Astrocyte of the hippocampus (primary cell): ENCODE data around the gene KRT72.
A peak's percentile ranks its signal among the peaks of the same experiment; 100 is the strongest.

Experiments used
- DNase-seq: peaks from one replicate; pipeline ENCODE4 v3.0.0; 2011; ENCODE audit warnings: low read depth, low spot score

The KRT72 gene

DNA sequence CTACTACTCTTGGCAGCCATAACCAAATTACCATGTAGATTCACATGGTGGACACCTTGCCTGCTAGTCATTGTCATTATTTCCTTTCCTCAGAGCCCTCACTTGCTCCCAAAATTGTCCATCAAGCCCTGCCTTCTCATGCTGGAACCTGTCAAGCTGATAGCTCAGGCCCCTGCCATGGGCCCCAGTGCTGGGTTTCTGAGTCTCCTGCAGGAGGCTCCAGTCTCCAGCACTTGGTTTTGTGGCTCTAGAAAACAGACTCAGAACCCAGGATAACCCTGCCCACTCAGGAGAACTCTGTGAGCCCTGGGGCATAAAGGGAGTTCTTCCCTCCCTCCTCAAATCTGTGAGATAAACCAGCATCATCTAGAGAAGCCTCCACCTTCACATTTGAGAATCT, 59.1 kb downstream of the KRT72 start:
- no peak for DNase-seq

DNA sequence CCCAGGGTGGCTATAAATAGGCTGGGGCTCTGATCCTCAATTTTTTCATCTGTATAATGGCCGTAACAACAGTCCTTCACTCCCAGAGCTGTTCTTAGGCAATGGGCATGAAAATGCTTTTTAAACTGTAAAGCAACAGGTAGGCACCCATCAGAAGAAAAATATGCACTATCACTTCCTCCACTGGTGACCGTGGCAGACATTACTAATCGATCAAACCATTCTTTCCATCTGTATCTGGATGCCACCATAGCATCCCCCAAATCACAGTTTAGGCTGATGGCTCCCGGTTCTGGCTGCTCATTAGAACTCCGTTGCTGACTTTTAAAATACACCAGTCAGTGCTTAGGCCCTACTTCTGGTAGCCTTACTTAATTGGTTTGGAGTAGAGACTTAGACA, 59.6 kb downstream of the KRT72 start:
- DNase-seq: no peak

DNA sequence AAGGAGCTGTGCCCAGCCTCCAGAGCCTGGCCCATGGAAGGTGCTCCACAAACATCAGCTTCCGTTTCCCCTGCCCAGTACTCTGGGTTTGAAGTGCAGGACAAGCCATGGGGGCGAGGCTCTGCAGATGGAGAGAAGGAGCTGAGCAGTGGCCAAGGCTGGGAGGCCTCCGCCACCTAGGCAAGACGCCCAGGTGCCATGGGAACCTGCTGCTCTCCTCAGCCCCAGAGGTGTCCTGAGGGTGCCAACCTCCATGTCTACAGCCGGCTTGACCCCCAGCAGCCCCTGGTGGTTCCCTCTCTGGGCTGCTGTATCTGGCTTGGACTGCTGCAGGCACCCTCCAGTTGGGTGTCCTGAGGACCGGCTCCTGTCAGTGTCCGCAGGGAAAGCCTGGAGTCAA, 60.7 kb downstream of the KRT72 start:
- no peak for DNase-seq

DNA sequence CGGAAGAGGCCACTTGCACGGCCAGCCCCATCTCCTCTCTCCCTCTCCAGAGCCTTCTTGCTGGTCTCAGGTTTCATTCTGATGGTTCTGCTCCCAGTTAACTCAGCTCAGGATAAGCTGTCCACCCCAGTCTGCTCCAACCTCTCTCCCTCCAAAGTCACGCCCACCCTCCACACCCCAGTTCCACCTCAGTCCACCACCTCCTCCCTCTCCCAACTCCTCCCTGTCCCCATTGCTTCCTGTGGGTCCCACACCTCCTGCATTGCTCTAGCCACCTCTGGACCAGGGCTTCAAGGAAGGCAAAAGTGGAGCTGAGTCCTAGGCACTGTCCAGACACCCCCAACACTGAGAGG, 61.5 kb downstream of the KRT72 start:
- no peak for DNase-seq

DNA sequence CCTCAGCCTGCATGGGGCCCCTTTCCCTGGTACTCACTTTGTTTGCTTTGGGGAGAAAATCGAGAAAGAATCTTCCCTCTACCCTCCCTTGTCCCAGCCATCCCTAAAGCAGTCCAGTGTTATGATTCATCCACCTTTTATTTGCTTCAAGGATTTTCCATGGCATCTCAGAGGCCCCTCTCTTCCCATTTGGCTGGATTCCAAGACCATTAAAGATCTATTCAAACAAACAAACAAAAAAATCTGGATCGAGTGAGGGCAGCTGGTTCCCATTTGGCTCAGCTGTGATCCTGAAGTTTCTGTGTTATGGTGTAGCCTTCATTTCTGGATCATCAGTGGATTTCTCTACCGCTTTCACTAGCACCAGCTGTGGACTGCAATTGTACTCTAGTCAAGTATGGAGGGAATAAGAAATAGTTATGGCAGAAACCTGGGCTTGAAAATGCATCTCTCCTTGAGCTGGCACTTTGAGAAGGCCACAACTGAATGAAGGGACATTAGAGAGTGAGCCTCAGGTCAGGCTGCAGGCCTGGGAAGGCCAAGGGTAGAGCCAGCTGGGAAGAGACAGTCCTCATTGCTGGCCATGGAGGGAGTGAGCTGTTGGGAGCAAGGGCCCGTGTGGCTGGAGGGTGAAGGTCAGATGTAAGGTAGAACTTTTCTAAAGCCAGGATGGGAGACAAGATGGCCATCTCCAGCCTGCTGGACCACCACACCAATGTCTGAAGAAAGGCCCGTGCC, 62.0 kb downstream of the KRT72 start:
- peak; percentile 68 for DNase-seq

DNA sequence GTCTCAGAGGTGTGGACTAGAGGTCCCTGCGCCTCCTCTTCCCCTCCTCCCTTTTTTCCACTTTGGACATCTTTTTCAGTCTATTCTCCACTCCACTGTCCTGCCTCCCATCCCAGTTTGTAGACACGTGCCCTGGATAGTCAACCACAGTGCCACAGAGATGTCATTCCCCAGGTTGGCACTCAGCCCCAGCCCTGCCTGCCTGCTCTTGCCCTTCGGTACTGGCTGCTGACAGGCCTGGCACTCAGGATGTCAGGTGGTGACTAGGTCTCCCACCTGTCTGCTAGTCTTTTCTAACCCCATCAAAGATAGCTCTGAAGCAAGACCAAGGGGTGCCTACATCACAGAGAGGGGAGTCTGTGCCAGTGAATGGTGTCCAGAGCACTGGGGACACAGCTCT, 64.2 kb downstream of the KRT72 start:
- DNase-seq: no peak
